GM19328 (cell line): ENCODE data around the gene TXNDC2.
"Not testable (repeated sequence)": the region's sequence is repeated elsewhere in the genome, so short reads cannot be mapped to it uniquely, and the experiment has no call there.

Source experiments
- ATAC-seq: cut with Tn5 transposase; IDR thresholded peaks from one replicate; pipeline ENCODE4 v1.9.1; 2021; ENCODE audit warnings: mild to moderate bottlenecking, moderate library complexity; ENCODE audit not compliant: unreplicated experiment

The TXNDC2 gene

DNA sequence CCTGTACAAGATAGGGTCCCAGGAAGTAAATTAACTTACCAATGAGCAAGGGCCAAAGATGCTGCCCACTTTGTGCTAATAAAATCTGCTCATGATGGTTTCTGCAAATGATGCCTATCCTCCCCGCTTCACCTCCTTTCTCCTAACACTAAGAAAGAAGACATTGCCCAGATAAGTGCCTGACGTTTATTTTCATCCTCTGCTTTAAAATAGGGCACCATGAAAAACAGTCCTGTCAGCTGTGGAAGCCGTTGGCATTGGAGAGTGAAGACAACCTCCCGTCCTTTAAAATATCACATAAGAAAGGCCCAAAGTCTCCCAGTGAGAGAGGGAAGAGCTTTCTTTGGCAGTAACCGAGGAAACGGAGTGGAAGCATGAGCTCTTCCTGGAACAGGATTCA is 1.7 kb upstream of the TXNDC2 start:
- ATAC-seq = no peak

DNA sequence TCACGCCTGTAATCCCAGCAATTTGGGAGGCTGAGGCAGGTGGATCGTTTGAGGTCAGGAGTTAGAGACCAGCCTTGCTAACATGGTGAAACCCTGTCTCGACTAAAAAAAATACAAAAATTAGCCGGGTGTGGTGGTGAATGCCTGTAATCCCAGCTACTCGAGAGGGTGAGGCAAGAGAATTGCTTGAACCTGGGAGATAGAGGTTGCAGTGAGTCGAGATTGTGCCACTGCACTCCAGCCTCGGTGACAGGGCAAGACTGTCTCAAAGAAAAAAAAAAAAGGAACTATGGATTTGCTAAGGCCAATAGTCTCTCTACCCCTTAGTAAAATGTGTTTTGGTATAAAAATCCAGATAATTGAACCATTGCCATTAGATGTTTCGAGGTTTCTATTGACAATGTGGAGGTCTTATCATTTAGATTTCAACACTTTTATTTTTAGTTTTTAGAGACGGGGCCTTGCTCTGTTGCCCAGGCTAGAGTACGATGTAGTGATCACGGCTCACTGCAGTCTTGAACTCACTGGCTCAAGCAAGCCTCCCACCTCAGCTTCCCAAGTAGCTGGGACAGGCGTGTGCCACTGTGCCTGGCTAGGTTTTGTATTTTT is 1.1 kb upstream of the TXNDC2 start:
- ATAC-seq = no peak

DNA sequence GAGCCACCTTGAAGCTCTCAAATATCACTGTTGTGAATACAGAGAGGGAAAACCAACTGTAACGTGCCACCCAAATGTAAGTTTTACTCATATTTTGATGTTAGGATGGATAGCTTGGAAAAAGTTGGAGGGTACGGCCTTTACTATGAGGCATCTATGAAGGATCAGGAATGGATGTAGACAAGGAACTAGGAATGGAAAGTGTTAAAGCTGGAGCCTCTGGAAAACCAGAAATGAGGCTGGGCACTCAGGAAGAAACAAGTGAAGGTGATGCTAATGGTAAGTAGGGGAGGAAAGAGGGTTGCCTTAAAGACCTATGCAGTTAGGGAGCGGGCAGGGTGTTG is 204 bp downstream of the TXNDC2 start:
- no peak for ATAC-seq

DNA sequence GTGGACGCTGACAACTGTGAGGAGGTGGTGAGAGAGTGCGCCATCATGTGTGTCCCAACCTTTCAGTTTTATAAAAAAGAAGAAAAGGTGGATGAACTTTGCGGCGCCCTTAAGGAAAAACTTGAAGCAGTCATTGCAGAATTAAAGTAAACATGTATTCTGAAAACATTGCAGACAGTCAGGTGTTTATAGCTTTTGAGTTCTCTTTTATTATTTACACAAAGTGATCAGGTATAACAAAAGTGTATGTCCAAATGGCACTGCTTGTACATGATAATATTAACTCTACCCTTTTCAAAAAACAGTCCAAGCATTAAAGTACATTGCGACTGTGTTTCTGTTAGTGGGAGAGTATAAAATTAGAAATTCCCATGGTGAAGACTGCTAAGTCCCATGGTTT is 2.2 kb downstream of the TXNDC2 start:
- no peak for ATAC-seq

DNA sequence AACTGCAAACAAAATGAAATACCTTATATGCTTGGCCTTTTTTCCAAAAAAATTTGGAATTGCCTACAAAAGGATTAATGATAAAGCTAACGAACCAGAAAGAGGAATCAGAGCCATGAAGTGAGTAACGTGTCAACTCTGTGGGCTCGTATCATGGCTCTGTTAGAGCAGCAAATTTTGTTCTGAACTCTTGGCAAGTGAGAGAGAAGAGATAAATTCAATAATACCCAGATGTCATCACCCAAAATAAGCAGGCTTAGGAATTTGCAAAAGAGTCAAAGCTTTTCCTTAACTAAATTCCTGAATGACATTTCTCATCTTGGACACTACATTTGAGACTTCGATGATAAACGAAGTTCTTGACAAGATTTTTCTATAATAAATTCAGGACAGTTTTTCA is 4.4 kb downstream of the TXNDC2 start:
- no peak for ATAC-seq

DNA sequence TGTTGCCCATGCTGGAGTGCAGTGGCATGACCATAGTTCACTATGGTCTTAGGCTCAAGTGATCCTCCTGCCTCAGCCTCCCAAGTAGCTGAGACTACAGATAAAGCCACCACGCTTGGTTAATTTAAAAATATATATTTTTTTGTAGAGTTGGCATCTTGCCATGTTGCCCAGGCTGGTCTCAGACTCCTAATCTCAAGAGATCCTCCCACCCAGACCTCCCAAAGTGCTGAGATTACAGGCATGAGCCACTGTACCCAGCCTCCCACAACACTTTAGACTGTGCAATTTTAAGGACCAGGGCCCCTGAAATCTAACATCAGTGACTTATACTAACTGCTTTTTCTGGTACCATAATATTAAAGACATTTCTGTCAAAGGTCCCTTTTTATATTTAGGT is 5.2 kb downstream of the TXNDC2 start:
- ATAC-seq = no peak

DNA sequence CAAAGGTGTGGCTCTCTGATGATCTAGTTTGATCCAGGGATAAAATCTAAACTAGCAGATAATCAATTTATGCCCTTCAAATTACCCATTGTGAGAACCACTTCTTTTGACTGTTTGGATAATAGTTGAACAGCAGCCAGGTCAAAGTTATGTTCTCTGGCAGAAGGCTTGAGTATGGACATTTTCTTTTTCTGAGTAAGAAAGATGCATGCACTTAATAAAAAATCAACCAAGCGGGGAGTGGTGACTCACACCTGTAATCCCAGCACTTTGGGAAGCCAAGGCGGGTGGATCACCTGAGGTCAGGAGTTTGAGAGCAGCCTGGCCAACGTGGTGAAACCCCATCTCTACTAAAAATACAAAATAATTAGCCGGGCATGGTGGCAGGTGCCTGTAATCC is 5.7 kb downstream of the TXNDC2 start:
- ATAC-seq = not testable (repeated sequence)

DNA sequence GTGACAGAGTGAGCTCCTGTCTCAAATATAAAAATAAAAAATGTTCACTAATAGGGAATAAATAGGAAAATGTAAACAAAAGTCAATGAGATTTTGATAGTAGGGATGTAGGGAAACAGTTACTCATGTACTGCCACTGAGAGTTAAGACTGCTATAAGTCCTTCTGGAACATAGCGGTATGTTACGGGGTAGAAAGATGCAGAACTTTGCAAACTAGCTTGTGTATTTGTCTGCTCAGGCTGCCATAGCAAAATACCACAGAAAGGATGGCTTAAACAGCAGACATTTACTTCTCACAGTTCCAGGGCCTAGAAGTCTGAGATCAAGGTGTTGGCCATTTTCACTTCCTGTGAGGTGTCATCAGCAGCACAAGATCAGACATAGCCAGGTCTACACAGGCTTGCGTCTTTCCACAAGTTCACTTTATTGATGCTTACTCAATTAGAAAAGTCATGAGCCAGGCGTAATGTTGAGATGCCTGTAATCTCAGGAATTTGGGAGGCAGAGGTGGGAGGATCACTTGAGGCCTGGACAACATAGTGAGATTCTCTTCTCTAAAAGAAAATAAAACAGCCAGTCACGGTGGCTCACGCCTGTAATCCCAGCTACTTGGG is 8.8 kb downstream of the TXNDC2 start:
- no peak for ATAC-seq

DNA sequence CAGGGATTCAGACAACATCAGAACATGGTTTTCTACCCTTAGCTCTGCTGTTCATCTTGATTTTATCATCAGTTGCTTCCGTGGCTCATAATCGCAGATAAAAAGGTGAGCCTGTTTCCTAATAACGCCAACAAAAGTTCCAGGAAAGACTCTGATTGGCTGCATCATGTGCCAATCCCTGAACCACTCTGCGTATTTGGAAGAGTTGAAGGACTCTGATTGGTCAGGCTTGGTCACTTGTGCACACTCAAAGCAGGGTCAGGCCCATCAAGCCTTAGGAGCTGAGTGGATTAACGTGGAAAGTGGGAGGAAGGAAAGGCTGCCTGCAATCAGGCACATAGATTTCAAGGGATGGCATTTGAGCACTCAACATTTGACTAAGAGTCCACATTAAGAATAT is 11.4 kb downstream of the TXNDC2 start:
- no peak for ATAC-seq

DNA sequence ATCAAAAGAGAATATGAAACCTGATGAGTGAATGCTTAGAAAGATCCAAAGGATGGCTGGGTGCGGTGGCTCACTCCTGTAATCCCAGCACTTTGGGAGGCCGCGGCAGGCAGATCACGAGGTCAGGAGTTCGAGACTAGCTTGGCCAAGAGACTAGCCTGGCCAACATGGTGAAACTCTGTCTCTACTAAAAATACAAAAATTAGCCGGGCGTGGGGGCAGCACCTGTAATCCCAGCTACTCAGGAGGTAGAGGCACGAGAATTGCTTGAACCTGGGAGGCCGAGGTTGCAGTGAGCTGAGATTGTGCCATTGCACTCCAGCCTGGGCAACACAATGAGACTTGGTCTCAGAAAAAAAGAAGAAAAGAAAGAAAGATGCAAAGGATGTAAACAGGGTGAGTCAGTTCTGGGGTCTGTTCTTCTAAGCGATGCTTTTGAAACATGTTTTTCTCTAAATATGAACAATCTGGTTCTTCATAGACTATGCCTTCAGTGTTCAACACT is 12.1 kb downstream of the TXNDC2 start:
- not testable (repeated sequence) for ATAC-seq

DNA sequence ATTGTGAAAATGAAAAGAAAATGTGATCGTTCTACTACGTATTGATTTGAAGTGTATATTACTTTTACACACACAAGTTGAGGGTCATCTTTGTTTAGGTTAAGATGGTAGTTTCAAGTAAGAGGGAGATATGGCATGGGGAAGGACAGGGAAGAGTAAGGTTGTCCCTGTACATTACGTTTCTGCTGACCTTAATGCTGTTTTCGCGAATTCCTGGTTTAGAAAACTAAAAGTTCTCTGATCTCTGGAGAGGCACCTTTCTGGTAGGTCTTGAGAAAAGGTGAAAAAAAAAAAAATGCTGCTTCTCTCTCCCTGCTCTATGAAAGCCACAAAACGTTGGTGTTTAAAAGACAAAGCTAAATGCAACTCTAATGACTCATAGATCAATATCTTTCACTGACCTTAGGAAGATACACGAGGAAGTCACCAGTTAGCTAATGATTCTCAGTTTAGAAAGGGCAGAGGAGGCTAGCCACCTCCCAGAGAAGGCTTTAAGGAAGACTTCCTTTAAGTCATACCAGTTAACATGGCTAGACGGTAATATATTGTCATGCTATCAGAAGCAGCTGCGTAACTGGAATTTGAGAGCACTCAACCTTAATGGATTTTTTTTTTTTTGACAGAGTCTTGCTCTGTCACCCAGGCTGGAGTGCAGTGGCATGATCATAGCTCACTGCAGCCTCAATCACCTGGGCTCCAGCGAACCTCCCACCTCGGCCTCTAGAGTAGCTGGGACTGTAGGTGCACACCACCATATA is 13.2 kb downstream of the TXNDC2 start:
- ATAC-seq = no peak

DNA sequence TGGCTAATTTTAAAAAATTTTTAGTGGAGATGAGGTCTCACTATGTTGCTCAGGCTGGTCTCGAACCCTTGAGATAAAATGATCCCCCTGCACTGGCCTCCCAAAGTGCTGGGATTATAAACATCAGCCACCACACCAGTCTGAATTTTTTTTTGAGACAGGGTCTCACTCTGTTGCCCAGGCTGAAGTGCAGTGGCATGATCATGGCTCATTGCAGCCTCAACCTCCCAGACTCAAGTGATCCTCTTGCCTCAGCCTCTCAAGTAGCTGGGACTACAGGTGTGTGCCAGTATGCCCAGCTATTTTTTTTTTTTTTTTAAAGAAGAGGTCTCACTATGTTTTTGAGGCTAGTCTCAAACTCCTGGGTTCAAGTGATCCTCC is 13.8 kb downstream of the TXNDC2 start:
- not testable (repeated sequence) for ATAC-seq

DNA sequence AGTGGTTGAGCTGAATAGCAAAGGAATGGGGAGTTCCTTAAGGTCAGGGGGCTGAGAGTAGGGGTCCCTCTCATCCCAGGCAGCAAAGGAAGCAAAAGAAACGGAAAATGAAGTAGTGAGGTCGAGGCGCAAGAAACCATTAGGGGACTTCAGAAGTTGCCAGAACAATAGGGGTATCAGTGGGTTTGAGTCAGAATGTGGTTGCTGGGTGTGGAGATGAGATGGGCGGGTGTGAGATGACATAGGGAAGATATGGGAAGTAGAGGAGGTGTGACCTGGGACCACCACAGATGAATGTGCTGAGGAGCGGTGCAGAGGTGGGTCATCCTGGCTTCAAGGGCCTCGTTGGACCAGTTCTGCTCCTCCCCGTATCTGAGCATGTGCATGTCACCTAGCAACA is 14.9 kb downstream of the TXNDC2 start:
- no peak for ATAC-seq

DNA sequence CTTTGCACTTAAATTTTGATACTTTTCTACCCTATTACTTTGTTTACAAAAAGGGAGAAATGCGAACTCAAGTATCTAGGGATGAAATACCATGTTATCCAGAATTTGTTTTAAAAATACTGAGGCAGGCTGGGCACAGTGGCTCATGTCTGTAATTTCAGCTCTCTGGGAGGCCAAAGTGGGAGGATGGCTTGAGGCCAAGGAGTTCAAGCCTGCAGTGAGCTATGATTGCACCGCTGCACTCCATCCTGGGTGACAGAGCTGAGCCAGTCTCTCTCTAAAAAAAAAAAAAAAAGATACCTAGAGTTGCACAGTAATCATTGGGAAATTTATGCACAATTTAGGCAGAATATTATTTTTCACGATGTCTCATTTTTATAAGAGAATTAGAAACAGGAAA is 15.6 kb downstream of the TXNDC2 start:
- ATAC-seq = no peak

DNA sequence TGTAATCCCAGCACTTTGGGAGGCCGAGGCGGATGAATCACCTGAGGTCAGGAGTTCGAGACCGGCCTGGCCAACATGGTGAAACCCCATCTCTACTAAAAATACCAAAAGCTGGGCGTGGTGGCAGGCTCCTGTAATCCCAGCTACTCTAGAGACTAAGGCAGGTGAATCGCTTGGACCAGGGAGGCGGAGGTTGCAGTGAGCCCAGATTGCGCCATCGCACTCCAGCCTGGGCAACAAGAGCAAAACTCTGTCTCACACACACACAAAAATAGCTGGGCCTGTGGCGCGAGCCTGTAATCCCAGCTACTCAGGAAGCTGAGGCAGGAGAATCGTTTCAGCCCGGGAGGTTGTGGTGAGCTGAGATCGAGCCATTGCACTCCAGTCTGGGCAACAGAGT is 16.5 kb downstream of the TXNDC2 start:
- not testable (repeated sequence) for ATAC-seq

DNA sequence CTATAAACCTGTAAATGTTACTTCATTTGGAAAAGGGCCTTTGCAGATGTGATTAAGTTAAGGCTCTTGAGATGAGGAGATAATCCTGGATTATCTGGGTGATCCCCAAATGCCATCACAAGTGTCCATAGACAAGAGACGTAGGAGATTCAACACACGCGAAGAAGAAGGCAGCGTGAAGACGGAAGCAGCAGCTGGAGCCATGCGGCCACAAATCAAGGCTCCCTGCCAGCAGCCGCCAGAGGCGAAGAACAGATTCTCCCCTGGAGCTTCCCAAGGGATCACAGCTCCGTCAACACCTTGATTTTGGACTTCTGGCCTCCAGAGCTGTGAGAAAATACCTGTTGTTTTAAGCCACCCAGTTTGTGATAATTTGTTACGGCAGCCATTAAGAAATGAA is 17.1 kb downstream of the TXNDC2 start:
- ATAC-seq = no peak

DNA sequence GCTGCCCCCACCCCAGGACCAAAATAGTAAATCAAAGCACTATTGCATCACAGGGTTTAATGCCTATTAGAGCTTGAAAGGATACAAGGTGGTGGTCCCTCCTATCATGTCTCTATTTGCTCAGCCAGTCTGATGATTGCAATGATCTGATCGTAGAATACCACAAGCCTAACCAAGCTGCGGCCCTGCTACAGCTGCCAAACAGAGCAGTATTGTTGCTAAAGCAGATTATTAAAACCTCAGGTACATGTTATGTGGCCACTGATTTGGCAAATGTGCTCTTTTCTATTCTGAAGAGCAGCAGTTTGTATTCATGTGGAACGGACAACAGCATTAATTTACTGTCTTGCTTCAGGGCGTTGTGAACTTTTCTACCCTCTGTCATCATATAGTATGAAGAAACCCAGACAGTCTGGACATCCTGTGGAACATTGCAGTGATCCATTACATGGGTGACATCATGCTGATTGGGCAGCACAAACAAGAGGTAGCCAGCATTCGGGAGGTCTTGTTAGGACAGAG is 19.7 kb downstream of the TXNDC2 start:
- ATAC-seq = no peak

DNA sequence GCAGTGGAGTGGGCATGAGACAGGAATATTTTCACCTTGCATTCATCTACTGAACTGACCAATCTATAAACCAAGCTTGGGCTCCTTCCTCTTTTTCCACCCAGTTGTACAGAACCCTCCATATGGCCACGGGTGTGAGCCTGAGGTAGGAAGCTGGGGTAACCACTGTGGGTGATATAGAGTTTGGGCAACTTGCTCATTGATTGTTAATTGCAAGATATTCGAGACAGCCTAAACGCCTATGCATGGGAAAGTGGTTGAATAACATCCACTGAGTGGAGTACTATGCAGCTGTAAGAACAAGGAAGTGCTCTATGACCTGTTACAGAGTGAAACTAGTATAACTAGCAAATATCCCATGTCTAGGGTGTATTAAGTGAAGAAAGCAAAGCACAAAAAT is 20.7 kb downstream of the TXNDC2 start:
- ATAC-seq = no peak

DNA sequence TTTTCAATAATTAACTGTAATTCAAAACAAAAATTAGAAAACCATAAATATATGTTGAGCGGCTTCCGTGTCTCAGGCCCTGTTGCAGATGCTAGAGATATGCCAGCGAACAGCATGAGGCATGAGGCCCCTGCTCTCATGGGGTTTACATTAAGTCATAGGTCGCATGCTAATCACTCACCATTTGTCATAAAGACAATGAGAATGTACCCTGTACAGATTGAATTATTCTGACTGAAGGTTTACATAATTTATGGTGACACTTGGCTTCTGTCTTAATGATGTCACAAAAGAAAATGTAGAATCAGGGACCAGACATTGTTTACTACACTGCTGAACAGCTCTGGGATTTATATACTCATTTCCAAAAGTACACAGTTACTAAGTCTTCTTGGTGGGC is 22.1 kb downstream of the TXNDC2 start:
- ATAC-seq = no peak

DNA sequence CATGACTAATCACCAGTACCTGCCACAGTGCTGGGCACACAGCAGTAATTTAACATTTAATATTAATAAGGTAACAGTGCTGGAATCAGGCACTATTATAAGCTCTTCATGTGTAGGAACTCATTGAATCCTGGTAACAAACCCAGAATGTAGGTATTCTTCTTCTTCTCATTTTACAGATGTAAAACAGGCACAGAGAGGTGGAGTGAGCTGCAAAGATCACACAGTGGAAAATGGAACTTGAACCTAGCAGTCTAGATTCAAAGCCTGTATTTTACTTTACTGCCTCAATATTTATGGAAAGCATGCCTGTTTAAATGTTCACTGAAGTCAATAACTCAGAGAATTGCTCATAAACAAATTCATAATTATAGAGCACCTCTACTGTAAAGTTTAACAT is 24.3 kb downstream of the TXNDC2 start:
- ATAC-seq = no peak

DNA sequence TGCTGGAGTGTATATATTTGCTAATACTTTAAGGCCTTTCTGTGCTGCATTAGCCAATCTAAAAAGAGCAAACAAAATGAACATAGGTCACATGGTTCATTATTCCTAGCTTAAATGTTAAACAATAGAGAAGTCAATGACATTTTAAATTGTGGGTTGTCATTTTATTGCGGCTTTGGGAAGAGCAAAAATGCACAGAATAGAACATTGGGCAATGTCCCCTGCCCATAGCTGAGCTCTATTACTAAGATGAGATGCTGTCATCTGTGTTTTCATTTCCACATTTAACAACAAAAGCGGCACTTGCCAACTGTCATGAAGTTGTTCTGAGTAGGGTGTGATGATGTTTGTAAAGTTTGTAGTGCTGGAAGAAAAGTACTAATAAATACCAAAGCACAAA is 24.9 kb downstream of the TXNDC2 start:
- no peak for ATAC-seq

DNA sequence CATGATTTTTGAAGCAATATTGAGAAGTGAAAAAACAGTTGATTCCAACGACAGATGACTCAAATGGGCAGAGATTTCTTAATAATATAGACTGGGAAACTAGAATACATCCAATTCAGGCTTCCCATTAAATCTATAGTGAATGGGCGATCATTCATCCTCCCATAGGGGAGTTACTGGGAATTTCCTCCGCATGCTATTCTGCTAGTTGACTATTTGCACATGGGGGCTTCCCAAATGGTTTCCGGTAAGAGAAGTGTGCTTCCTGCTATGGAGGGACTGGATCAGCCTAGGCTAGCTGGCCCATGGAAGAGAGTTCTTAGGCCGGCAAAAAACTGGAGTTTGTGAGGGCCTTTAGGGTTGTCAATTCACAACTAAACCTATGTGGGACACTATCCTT is 25.5 kb downstream of the TXNDC2 start:
- no peak for ATAC-seq
